Measurements from ENCODE around the gene TRPC4.

GRCh38 chr13:37863708-37864107 lies 5.9 kb downstream of the TRPC4 start:
- no peak for TF ChIP-seq CTCF (IDR thresholded peaks at IDR 0.05)
- no peak for TF ChIP-seq POLR2A (IDR thresholded peaks at IDR 0.05)

All from transverse colon (tissue), 3 donors.